Glutamatergic neuron (in vitro differentiated cells): Measurements from ENCODE around the gene RRAS2. TPM values are rescaled to one million over a fixed set of nuclear protein-coding genes. Genes with fewer than 3 reads are reported as not detected.
"Not testable (repeated sequence)": the region's sequence is repeated elsewhere in the genome, so short reads cannot be mapped to it uniquely, and the experiment has no call there.

Source experiments
- DNase-seq: peaks from one replicate; pipeline ENCODE4 v3.0.0; 2022
- H3K27ac Mint-ChIP-seq: one replicate; pipeline ENCODE4 v1.8.0; 2020; ENCODE audit warnings: mild to moderate bottlenecking, mixed read lengths, inconsistent platforms; ENCODE audit not compliant: unreplicated experiment
- H3K27me3 Mint-ChIP-seq: one replicate; pipeline ENCODE4 v1.8.0; 2020; ENCODE audit warnings: mild to moderate bottlenecking, moderate library complexity, mixed read lengths, inconsistent platforms; ENCODE audit not compliant: unreplicated experiment
- H3K36me3 Mint-ChIP-seq: one replicate; pipeline ENCODE4 v1.8.0; 2020; ENCODE audit warnings: mild to moderate bottlenecking, mixed read lengths, inconsistent platforms; ENCODE audit not compliant: unreplicated experiment
- H3K4me1 Mint-ChIP-seq: one replicate; pipeline ENCODE4 v1.8.0; 2020; ENCODE audit warnings: mild to moderate bottlenecking, low read depth, mixed read lengths, inconsistent platforms; ENCODE audit not compliant: unreplicated experiment
- H3K4me3 Mint-ChIP-seq: one replicate; pipeline ENCODE4 v1.8.0; 2020; ENCODE audit warnings: mild to moderate bottlenecking, mixed read lengths, inconsistent platforms; ENCODE audit not compliant: unreplicated experiment
- H3K9me3 Mint-ChIP-seq: one replicate; pipeline ENCODE4 v1.8.0; 2020; ENCODE audit warnings: mild to moderate bottlenecking, moderate library complexity, mixed read lengths, inconsistent platforms; ENCODE audit not compliant: unreplicated experiment
- long read RNA-seq: library from polyadenylated mRNA; unstranded; transcript quantifications from one replicate; pipeline ENCODE4 v2.0.0, GENCODE V29; 2020; ENCODE audit not compliant: unreplicated experiment
- total RNA-seq: library from RNA; stranded (reverse); fragmentation: NEBNext Ultra II Directional; extraction: Animal tissue kit (Norgen Biotek cat#: 25700); gene quantifications from one replicate; pipeline ENCODE4 v1.2.1, GENCODE V29; 2021; ENCODE audit not compliant: unreplicated experiment
- TF ChIP-seq, protein P1 (sequence below): fragments of 200-600 bp; sonication (generic); IDR thresholded peaks from one replicate; pipeline ENCODE4 v1.5.0; 2021; ENCODE audit not compliant: partially characterized antibody, unreplicated experiment

RRAS2 gene
- total RNA-seq = 20.8 TPM
- long read RNA-seq, transcript RRAS2-201 (6 exons, 1,516 nt) = major isoform, 12 of 13 reads
- long read RNA-seq, partial matches to known transcripts = 0 of 13 reads
- long read RNA-seq, other reads (novel, unspliced or antisense) = 0 of 13 reads

DNA sequence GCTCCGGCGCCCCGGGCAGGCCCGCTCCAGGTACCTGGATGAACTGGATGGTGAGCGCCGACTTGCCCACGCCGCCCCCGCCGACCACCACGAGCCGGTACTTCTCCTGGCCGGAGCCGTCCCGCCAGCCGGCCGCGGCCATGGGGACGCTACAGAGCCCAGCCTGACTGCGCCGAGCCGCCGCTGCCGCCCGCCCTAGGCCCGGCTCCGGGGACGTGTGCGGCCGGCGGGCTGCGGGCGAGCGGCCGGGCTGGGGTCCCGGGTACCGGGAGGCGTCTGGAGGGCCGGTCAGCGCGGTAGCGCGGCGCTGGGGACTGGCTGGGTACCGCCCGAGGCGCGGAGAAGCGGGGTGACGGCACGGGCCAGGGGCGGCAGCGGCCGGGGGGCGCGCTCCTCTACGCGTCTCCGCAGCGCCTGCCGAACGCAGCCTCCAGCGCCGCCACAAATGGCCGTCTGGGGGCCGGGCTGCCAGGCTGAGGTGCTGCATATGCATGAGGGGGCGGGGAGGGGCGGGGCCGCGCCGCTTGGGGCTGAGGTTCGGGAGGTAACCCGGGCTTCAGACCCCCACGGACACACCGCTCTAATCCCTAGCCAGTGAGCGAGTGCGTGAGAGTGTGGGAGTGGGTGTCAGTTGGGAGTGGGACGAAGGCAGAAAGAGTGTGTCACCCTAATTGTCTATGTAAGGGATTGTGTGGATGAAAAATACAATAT lies at the start of gene RRAS2:
Gene RRAS2, minus strand, starts transcription at position 455 of the 711 bp plus-strand sequence. Its CDS starts 313 bp downstream, at position 142.
- DNase-seq = peak; percentile 88
- Mint-ChIP-seq H3K4me1 (peaks cover 10% of the 10 kb centered on the region), H3K36me3 (no peaks in the 10 kb centered on the region), H3K4me3 (peak within 1 kb of the TSS; percentile 91), H3K9me3 (peaks cover 4% of the 10 kb centered on the region), H3K27me3 (peaks cover 9% of the 10 kb centered on the region), H3K27ac (peak within 1 kb of the TSS; percentile 78)
- TF ChIP-seq, protein P1, sequence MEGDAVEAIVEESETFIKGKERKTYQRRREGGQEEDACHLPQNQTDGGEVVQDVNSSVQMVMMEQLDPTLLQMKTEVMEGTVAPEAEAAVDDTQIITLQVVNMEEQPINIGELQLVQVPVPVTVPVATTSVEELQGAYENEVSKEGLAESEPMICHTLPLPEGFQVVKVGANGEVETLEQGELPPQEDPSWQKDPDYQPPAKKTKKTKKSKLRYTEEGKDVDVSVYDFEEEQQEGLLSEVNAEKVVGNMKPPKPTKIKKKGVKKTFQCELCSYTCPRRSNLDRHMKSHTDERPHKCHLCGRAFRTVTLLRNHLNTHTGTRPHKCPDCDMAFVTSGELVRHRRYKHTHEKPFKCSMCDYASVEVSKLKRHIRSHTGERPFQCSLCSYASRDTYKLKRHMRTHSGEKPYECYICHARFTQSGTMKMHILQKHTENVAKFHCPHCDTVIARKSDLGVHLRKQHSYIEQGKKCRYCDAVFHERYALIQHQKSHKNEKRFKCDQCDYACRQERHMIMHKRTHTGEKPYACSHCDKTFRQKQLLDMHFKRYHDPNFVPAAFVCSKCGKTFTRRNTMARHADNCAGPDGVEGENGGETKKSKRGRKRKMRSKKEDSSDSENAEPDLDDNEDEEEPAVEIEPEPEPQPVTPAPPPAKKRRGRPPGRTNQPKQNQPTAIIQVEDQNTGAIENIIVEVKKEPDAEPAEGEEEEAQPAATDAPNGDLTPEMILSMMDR = no peak

DNA sequence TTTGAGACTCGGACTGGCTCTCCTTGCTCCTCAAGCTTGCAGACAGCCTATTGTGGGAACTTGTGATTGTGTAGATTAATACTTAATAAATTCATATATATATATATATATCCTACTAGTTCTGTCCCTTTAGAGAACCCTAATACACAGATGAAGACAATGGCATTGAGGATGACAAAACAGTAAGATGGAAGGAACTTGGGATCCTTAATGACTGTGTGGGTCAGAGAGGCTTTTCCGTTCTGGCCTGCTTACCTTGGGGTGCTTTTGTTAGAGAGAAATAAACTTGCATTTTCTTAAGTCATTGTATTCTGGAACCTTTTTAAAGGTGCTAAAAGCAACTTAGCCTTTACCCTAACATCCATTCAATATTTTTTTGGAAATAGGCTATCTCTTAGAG lies 49.6 kb upstream of the RRAS2 start:
- Mint-ChIP-seq H3K27ac (no peak overlapping the region), H3K27me3 (no peaks in the 10 kb centered on the region), H3K4me1 (peaks cover 14% of the 10 kb centered on the region), H3K36me3 (no peaks in the 10 kb centered on the region), H3K9me3 (peaks cover 1% of the 10 kb centered on the region), H3K4me3 (no peak overlapping the region)
- no peak for DNase-seq
- TF ChIP-seq, protein P1 = no peak

DNA sequence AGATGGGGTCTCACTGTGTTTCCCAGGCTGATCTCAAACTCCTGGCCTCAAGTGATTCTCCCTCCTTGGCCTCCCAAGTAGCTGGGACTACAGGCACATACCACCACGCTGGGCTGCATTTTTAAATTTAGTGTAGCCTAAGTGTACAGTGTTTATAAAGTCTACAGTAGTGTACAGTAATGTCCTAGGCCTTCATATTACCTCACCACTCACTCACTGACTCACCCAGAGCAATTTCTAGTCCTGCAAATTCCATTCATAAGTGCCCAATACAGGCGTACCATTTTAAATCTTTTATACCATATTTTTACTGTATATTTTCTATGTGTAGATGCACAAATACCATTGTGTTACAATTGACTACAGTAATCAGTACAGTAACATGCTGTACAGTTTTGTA lies 47.1 kb upstream of the RRAS2 start:
- not testable (repeated sequence) for H3K27me3 Mint-ChIP-seq, H3K4me1 Mint-ChIP-seq, H3K27ac Mint-ChIP-seq, H3K4me3 Mint-ChIP-seq, H3K9me3 Mint-ChIP-seq, H3K36me3 Mint-ChIP-seq, DNase-seq

DNA sequence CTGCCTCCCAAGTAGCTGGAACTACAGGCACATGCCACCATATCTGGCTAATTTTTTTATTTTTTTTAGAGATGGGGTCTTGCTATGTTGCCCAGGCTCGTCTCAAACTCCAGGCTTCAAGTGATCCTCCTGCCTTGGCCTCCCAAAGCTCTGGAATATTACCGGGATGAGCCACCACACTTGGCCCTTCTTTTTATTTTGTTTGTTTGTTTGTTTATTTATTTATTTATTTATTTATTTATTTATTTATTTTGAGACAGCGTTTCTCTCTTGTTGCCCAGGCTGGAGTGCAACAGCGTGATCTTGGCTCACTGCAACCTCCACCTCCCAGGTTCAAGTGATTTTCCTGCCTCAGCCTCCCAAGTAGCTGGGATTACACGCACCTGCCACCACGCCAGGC lies 44.5 kb upstream of the RRAS2 start:
- H3K27ac Mint-ChIP-seq, H3K9me3 Mint-ChIP-seq, H3K4me1 Mint-ChIP-seq, H3K27me3 Mint-ChIP-seq, H3K4me3 Mint-ChIP-seq, DNase-seq, H3K36me3 Mint-ChIP-seq: not testable (repeated sequence)

DNA sequence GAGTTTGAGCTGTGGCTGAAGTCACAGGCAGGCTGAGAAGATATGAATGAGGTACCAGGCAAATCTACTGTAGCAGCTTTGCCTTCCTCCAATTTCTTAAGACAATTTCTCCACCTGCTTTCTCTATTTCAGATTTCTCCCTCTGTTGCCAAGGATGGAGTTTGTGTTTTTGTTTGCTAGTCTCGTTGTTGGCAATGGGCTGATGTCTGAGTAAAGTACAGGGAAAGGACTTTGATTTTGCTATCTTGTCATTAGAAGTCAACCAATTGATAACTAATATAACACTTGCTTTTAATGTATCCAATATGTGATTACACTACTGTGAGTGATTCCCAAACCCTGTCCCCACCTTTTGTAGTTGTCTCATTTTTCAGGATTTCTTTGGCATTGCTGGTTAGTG lies 40.1 kb upstream of the RRAS2 start:
- Mint-ChIP-seq H3K27me3 (peaks cover 2% of the 10 kb centered on the region), H3K4me1 (no peaks in the 10 kb centered on the region), H3K4me3 (no peak overlapping the region), H3K27ac (no peak overlapping the region), H3K36me3 (no peaks in the 10 kb centered on the region), H3K9me3 (peaks cover 1% of the 10 kb centered on the region)
- TF ChIP-seq, protein P1 = no peak
- DNase-seq = no peak

DNA sequence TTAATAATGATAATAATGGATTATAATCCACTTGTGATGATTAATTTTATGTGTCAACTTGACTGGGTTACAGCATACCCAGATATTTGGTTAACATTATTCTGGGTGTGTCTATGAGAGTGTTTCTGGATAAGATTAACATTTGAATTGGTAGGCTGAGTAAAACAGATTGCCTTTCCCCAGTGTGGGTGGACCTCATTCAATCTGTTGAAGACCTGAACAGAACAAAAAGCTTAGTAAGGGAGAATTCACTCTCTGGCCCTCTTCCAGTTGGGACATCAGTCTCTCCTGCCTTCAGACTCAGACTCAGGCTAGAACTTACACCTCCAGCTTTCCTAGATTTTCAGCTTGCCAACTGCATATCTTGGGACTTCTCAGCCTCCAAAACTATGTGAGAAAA lies 37.3 kb upstream of the RRAS2 start:
- Mint-ChIP-seq H3K9me3 (peaks cover 2% of the 10 kb centered on the region), H3K4me3 (no peak overlapping the region), H3K27me3 (no peaks in the 10 kb centered on the region), H3K4me1 (no peaks in the 10 kb centered on the region), H3K27ac (no peak overlapping the region), H3K36me3 (no peaks in the 10 kb centered on the region)
- no peak for DNase-seq
- TF ChIP-seq, protein P1 = no peak
